NK-92 (cell line): ENCODE data around the gene APBB2.

ENCODE experiments used
- DNase-seq: peaks from one replicate; lab custom pipeline; 2025; ENCODE audit not compliant: unreplicated experiment; lab: John Stamatoyannopoulos, UW

Gene APBB2

DNA sequence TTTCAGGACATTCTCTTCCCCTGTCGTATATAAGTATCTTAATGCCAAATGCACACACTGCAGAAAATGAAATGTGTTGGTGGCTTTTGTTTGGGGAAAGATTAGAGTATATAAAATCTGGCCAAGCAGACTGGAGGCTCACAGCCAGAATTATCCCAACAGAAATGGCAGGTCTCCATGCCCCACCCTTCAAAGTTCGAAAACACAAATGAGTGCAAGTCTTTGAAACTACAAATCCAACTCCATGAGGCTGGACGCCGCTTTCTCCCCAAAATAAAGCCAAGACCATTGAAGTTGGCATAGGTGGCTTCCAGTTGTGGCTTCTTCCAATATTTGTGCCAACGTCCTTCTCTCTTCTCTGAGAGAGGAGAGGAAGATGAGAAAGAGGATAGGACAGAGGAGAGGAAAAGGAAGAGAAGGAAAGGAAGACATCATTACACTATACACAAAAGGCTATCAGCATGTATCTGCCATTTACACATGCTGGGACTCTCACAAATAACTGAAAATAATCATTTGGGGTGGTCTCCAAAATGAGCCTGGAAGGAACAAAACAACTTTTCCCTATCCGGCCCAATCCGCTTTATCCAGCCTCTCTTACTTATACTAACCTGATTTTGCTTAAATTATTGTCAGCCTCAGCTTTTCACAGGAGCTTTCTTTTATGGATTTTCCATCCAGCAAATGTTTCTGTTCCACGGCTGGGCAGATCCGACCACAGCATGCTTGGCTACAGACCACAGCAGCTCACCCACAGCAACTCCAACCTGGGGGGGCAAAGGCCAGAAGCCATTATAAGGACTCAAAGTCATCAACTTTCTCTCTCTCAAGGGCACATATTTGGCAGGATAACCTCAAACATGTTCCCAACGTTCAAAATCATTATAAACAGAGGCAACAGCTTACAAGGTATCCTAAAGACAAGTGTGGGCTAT is 71.7 kb downstream of the APBB2 start:
- DNase-seq, result no peak

DNA sequence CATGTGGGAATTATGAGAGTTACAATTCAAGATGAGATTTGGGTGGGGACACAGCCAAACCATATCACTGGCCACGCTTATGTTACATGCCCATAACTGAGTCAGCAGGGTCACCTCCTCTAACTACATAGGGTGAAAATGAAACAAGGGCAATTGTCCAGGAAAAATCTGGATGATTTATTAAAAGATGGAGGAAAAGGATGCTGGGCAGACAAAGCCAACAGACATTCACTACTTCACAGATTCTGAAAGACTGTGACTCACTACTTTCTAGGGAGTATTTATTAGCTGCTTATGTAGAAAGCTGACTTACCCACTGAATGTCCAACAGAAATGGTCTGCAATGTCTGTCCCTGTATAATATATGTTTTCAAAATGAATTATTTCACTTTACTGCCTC is 72.4 kb downstream of the APBB2 start:
- DNase-seq, result no peak

DNA sequence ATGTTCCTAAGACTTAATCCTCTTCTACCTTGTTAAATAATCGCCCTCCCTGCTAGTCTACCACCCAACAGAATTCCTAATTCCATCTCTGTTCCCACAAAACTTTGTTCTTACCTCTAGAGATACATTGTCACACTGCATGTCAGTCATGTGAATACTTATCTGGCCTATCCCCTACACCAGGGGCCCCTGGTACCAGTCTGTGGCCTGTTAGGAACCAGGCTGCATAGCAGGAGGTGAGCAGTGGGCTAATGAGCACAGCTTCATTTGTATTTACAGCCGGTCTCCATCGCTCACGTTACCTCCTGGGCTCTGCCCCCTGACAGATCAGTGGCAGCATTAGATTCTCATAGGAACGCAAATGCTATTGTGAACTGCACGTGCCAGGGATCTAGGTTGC is 73.9 kb downstream of the APBB2 start:
- DNase-seq, result no peak

DNA sequence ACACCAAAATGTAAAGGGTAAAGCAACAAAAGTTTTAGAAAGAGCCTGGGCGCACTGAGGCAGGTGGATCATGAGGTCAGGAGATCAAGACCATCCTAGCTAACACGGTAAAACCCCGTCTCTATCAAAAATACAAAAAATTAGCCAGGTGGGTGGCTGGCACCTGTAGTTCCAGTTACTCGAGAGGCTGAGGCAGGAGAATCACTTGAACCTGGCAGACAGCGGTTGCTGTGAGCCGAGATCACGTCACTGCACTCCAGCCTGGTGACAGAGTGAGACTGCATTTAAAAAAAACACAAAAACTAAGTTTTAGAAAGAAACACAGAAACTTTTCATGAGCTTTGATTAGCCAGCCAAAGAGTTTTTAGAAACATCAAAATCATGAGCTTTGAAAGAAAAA is 76.5 kb downstream of the APBB2 start:
- DNase-seq, result no peak

DNA sequence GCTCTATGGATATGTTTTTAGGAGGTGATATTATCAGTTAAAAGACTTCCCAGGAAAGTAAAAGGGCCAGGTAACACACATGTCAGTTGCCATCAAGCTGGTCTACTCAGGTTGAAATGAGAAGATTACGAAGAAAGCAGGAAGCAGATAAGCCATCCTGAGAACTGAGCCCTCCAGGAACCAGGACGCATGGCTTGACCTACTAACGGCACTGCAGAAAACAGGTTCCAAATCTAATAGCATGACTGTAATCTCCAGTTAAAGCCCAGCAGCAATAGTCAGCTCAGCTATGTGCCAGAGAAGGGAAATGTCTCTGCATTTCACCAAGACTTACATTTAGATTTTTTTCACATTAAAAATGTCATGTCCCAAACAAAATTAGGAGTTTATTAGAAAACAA is 77.9 kb downstream of the APBB2 start:
- no peak for DNase-seq

DNA sequence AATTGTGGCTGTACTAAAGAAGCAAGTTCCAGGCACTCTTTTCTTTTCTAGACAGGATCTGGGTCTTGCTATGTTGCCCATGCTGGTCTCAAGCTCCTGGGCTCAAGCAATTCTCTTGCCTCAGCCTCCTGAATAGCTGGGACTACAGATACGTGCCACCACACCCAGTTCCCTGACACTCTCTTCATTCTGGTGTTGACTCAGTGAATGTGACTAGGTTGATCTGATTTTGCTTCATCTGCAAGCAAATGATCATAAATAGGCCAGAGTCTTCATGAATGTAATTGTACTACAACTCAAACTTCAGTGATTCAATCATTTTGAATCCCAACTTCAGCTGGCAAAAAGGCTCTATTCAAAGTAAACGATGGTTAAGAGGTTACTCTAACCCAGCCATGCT is 78.5 kb downstream of the APBB2 start:
- no peak for DNase-seq

DNA sequence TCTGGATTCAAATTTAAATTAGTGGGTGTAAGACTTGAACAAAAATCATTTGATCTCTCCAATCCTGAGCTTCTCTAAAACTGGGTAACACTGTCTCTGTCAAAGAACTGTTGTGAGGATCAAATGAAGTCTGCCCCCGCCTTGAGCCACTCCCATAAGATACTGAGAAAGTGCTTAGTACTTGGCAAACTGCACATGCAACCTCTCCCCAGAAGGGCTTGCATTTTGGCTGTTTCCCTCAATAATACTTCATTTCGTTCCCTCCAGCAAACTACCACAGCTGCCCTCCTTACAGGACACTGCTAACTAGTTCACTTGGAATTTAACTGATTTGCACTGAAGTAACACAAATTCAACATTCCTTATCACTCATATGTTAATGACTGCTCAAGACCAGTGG is 79.8 kb downstream of the APBB2 start:
- peak; percentile 3 for DNase-seq

DNA sequence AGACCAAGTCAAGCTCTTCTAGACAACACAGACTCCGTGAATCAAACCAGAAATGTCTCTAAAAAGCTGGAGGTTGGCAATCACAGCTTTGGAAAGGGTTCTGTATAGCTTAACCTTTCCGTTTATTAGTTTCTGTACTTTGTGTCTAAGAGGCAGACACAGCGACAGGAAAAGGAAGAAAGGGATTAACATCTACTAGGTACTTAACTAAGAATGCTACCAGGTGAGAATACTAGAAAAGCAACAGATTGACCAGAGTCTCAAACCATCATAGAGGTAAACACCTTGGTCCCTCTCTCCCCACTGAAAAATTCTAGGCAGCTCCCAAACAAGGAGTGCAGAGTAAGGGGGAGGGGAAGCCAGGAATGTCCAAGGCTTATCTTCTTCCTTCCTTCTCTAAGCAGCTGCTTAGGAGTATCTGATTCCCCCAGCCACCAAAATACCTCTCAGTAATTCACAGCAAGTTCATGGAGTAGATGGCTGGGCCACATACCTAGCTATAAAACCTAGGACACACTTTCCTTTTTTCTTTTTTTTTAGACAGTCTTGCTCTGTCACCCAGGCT is 80.8 kb downstream of the APBB2 start:
- no peak for DNase-seq

DNA sequence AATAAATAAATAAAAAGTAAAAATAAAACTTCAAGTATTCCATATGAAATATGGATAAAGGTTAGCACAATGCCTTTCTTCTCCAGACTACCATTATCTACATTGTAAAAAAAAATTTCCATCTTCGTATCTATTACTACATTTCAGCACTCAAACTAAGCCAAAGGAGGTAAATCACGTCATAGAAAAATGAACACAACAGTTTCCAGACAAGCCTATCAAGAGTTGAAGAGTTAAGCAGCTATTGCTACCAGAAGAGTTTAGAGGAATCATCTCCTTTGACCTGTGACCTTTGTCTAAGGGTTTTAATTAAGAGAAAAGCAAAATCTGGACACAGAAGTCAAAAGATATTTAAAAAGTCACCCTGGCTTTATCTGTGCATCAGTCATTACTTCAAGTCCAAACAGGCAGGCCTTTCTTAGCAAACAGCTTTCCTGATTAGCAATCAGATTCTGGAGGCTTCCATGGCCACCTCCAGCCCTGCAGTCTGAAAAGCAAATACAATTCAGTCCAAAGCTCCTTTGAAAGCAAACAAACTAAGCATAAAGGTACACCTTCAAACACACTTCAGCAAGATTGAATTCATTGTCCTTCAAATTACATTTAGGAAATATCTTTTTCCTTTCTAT is 82.2 kb downstream of the APBB2 start:
- DNase-seq, result no peak

DNA sequence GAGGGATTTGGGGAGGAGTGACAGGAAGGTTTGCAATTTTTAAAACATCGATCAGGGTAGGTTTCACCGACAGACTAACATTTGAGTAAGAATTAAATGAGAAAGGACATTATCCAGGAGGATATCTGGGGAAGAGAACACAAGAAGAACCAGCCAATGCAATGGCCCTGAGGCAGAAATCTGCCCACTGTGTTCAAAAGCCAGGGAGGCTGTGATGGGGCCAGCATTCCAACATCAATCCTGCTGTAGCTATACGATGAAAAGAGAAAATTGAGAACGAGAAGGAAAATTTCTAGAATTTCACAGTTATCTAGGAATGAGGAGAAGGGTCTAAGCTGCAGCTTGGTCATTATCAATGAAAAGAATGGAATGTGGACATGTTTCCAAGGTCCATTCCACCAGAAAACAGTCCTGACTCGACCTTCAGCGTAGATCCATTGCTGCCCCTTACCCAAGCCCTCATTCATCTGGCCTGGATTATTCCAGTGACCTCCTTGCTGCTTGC is 84.4 kb downstream of the APBB2 start:
- no peak for DNase-seq

DNA sequence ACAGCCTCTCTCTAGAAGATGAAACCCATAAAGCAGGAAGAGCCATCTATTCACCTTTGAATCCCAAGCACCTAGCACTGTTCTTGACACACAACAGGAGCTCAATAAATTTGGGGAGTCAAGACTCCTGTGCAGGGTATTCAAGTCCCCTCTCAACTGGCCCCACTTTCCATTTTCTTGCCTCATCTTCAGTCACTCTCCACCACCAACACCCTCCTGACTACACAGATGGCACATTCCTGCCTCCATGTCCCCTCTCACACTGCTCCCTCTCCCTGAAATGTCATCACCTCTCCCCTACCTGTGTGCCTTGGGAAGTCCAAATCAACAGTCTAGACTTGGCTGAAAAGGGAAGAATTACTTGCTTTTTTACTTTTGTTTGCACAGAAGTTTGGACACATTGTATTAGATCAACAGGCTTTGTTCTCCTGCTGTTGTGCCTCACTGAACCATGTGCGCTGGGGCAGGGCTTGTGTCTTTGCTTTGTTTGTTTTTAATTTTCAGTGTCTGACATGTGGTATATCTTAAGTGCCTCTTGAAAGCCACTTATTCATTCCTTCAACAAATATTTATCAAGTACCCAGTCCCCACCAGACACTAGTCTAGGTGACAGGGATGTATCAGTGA is 85.1 kb downstream of the APBB2 start:
- no peak for DNase-seq

DNA sequence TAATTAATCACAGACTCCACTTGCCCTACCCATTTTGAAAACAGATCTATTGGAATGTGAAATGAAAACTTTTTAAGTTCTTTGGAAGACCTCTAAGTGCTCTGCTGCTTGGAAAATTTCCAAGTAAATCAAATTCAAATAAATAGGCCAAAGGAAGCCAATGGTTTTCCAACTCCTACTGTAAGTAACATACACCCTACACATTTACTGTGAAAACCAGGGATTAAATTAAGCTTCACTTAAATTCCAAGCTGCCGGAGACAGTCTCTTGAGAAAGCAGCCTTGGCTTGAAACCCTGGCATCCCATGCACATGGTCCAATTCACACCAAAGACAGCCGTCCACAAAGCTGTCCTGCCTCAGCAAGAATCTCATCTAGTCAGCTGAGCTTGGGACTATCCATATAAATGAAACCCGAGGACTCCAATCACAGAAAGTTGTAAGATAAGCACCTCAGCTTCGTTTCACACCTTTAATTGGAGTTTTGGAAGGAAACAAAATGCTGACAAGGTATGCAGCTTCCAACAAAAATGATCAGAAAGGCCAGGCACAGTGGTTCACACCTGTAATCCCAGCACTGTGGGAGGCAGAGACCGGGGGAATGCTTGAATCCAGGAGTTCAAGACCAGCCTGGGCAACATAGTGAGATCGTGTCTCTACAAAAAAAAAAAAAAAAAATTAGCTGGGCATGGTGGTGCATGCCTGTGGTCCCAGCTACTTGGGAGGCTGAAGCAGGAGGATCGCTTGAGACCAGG is 88.6 kb downstream of the APBB2 start:
- no peak for DNase-seq

DNA sequence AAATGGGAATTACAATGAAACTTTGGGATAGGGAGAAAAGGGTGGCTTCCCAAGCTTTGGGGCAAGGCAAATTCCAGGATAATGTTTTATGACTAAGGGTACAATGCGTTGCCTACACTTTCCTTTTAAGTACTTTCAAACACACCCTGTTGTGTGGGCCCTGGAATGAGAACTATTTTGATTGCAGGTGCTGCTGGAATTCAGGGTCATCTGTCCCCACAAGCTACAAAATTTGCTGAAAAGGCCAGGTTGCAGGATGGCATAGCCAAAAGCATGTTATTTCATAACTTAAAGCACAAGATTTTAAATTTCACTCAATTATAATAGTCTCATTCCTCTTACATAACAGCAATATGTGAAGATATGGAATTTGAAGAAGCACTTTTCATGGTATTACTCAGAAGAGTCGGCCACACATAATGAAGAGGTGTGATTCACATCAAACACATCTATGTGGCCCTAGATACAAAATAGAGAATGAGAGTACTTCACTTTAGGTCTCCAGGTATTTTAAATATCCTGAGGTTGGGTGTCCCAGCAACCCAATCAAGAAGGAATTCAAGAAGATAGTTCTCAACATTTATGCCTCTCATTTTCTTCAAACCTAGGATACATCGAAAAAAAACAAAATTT is 89.3 kb downstream of the APBB2 start:
- DNase-seq, result no peak

DNA sequence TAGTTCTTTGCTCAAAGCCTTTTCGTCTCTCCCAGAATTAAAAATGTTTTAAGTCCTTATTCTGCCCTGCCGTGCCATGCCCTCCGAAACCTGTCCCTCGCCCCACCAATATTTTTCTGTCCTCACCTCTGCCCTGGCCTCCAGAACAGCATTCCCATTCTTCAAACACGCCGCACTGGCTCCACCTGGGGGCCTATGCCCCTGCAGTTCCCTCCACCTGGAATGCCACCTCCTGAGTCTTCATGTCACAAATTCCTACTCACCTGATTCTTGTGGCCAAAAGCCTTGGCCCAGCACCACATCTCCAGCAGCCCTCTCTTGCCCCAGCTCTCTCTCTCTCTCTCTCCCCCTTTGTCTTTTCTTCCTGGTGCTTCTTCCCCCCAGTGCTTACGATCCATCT is 91.6 kb downstream of the APBB2 start:
- no peak for DNase-seq

DNA sequence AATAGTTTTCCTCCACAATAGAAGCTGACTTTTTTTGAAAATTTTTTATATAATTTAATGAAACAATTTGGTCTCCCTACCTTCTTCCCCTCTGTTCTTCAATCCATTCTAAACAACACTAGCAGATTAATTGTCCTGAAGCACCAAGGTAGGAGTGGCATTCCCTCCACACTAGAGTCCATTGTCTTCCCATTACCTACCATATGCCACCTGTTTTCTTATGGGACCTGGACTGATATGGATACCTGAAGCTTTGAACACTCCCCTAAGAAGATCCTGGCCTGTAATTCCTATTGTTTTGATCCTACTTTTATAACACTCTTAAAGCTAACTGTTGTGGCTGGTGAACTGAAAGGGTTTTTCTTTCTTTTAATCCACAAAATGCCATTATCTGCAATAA is 92.0 kb downstream of the APBB2 start:
- no peak for DNase-seq

DNA sequence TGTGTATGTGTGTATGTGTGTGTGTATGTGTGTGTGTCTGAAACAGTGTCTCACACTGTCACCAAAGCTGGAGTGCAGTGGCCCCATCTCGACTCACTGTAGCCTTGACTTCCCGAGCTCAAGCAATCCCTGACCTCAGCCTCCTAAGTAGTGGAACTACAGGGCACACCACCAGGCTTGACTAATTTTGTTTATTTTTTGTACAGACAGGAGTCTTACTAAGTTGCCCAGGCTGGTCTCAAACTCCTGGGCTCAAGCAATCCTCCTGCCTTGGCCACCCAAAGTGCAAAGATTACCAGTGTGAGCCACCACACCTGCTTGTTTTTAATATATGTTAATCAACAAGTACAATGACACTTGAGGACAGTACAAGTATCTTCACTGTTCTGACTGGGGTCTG is 92.4 kb downstream of the APBB2 start:
- DNase-seq, result no peak

DNA sequence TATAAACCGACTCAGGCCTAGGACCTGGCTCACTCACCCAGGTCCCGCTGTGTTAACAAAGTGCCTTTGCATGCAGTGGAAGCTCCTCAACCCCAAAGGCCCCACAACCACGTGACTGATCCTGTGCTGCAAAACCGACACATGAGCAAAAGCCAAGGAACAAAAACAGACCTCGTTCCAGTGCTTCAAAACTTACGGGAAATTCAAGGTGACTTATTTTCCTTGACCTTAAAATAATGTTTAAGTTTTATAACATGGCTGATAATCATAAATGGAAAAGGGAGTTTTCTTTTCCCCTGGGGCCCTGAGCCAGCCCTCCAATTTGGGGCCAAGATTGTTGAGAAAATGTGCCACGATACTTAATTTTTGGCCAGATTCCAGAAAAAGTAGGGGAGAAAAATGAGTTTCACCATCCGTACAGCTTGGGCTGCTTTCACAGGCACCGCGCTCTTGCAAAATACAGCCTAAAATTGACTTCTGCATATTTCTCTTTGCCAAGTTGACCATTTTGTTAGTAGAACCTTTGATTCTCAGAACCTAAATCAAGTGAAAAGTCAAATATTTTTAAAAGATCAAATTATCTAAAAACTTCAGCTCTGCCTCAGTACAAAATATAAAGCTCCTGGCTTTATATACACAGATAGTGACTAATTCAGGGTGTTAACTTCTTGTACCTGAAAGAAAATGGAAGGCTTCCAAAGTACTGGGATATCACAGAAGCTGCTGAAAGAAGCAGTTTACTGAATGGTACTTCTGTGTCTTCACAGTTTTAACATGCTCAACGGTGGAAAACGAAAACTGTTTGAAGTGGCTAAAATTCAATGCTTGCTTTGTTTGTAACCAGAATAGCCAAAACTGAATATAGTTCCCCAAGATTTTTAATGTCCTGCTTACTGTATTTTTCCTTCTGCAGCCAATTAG is 93.8 kb downstream of the APBB2 start:
- DNase-seq, result no peak

DNA sequence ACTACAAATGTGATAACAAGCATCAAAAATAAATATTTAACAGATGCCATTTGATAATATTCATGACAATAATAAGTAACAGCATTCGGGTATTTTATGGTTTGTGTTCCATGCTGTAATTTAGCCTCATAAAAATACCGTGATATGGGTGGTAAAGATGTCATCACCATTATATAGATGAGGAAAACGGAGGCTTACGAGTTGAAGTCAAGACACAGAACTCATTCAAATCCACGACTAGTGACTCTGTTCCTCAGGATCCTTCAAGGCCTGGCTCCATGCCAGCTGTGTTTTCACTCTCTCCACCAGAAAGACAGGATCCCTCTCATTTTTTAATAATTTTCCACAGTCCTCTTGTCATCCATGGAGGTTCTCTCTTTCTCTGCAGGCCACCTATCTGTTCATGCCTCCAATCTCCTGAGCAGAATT is 94.5 kb downstream of the APBB2 start:
- no peak for DNase-seq

DNA sequence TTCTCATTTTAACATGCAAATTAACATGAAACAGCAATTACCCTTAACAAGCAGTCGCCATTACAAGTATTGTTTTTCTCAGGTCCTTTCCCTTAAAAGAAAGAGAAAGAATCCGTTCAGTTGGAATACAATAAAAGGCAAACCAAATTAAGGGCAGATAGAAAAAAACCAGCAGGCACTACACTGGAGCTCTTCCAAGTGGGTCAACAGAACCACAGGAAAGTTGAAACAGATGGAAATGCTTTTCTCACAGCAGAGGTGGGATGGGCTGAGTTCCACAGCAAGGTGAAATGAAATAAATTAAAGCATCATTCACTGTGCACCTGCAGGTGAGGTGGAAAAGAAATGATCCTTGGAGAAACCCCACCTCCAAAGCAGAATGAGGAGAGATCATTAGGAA is 102.6 kb downstream of the APBB2 start:
- no peak for DNase-seq
